NCI-H187 (cell line): Measurements from ENCODE around the gene LYSET.
"Not testable (repeated sequence)": the region's sequence is repeated elsewhere in the genome, so short reads cannot be mapped to it uniquely, and the experiment has no call there.

Experiments
- DNase-seq, 2 experiments: peaks; one replicate each; lab custom pipeline; 2025; lab: John Stamatoyannopoulos, UW

LYSET gene

GRCh38 chr14:93169619-93170018, 15.5 kb upstream of the LYSET start:
- DNase-seq = not testable (repeated sequence)

- DNase-seq = not testable (repeated sequence)
Observed at GRCh38 chr14:93170141-93170540, 15.0 kb upstream of the LYSET start.

DNA sequence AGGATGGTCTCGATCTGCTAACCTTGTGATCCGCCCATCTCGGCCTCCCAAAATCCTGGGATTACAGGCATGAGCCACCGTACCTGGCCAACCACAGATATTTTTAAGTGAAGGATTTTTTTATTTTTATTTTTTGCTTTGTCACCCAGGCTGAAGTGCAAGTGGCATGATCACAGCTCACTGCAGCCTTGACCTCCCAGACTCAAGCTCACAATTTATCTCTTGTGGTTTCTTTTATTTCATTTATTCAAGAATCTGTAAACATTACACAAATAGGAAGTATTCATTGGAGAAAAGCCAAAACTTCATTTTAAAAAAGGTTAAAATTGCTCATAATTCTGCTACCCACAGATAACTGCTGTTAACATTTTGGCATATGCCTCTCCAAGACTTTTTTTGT, 13.7 kb upstream of the LYSET start:
- no peak for DNase-seq

- no peak for DNase-seq
Observed at GRCh38 chr14:93173943-93174395, 11.1 kb upstream of the LYSET start.

GRCh38 chr14:93174731-93175130, 10.4 kb upstream of the LYSET start:
- DNase-seq = not testable (repeated sequence)

DNA sequence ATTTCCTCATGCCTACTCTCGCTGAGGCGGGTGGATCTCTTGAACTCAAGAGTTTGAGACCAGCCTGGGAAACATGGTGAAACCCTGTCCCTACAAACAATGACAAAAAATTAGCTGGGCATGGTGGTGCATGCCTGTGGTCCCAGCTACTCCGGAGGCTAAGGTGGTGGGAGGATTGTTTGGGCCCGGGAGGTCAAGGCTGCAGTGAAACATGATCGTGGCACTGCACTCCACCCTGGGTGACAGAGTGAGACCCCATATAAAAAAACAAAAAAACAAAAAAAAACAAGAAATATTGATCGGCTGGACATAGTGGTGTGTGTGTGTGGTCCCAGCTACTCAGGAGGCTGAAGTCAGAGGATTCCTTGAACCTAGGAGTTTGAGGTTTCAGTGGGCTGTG, 9.6 kb upstream of the LYSET start:
- DNase-seq = no peak

- no peak for DNase-seq
Observed at GRCh38 chr14:93183596-93184317, 1.4 kb upstream of the LYSET start.

DNA sequence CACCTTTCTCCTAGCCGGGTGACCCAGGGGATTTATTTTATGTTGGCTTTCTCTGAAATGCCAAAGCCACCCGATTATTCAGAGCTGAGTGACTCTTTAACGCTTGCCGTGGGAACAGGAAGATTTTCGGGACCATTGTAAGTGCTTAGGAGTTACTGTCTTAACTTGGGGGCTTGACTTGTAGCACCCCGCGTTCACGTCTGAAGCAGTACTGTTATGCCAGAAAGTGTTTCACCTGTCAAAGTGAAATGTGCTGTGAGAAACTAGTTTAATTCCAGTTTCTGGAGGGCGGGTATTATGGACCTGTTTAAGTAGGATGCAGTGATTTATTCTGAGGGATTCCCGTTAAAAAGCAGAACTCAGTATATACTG, 218 bp downstream of the LYSET start:
- DNase-seq = no peak

- DNase-seq = no peak
Observed at GRCh38 chr14:93186466-93186865, 1.3 kb downstream of the LYSET start.

DNA sequence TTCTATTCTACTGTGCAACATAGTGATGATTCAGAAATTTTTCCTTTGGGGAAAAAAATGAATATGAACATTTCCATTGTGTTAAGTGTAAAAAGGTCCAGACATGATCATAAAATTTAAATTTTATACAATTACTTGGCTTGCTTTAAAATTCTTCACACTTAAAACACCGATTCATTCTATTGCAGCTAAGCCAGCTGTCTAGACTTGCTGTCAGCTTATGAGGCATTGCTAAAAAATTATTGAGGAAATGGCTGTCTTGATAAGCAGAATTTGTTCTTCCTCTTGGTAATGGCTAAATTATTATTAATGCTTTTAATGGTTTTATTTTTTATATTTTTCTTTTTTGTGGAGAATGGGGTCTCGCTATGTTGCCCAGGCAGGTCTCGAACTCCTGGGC, 1.8 kb downstream of the LYSET start:
- DNase-seq = no peak

DNA sequence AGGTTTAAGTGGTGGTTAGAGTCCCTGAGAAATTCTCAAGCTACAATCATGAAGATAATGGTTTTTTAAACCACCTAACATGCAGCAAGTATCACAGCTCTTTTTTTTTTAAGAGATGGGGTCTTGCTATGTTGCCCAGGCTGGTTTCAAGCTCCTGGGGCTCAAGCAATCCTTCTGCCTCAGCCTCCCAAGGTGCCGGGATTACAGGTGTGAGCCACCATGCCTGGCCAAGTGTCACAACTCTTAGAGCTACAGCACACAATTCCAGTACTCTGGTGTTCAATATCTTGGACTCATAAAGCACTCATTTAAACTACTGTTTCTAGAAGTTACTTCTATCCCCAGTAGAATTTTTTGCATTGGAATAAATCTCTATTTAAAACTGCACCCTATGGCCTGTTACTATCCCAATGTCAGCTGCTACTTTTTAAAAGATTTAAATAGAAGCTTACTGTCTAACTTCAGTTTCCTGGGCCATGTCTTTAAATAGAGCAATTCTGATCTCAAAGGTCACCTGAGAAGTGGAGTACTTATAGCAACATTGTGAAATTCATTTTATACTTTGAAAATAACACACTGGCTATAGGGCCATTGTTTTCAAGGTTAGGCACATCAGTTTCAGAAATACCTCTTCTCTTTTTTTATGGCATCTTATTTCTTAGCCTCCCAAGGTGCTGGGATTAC, 10.3 kb downstream of the LYSET start:
- no peak for DNase-seq

DNA sequence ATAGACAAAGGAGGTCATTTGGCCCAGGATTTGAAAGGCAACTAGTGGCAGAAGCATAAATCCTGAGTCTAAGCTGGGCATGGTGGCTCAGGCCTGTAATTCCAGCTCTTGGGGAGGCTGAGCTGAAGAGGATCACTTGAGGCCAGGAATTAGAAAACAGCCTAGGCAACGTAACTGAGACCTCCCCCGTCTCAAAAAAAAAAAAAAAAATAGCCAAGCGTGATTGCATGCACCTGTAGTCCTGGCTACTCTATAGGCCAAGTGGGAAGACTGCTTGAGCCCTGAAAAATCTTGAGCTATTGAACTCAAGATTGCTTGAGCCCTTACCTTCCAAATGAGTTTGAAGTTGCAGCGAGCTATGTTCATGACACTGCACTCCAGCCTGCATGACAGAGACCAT, 13.9 kb downstream of the LYSET start:
- DNase-seq = no peak

GRCh38 chr14:93200553-93200952, 15.4 kb downstream of the LYSET start:
- no peak for DNase-seq

DNA sequence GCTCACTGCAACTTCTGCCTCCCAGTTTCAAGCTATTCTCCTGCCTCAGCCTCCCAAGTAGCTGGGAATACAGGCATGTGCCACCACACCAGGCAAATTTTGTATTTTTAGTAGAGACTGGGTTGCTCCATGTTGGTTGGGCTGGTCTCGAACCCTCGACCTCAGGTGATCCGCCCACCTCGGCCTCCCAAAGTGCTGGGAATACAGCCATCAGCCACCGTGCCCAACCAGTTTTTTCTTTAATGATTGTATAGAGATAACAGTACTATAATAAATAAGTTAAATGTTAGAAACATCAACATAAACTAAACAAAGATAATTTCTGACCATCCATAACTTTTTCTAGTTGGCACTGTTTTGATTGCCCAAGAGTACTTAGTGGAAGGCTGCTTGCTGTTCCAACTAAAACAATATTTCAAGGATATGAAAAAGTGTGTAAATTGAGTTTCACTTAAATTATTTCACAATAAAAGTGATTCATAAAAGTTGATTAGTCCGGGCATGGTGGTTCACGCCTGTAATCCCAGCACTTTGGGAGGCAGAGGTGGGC, 16.1 kb downstream of the LYSET start:
- DNase-seq = no peak

- DNase-seq = peak; percentile 97
Observed at GRCh38 chr14:93206793-93207467, 21.8 kb downstream of the LYSET start, which contains the start of the genes GON7 and UBR7. TSS of gene GON7 (minus strand) at chr14:93207065. CDS start at chr14:93207037, 28 bp downstream. TSS of gene UBR7 (plus strand) at chr14:93207256. CDS start at chr14:93207292, 36 bp downstream.

DNA sequence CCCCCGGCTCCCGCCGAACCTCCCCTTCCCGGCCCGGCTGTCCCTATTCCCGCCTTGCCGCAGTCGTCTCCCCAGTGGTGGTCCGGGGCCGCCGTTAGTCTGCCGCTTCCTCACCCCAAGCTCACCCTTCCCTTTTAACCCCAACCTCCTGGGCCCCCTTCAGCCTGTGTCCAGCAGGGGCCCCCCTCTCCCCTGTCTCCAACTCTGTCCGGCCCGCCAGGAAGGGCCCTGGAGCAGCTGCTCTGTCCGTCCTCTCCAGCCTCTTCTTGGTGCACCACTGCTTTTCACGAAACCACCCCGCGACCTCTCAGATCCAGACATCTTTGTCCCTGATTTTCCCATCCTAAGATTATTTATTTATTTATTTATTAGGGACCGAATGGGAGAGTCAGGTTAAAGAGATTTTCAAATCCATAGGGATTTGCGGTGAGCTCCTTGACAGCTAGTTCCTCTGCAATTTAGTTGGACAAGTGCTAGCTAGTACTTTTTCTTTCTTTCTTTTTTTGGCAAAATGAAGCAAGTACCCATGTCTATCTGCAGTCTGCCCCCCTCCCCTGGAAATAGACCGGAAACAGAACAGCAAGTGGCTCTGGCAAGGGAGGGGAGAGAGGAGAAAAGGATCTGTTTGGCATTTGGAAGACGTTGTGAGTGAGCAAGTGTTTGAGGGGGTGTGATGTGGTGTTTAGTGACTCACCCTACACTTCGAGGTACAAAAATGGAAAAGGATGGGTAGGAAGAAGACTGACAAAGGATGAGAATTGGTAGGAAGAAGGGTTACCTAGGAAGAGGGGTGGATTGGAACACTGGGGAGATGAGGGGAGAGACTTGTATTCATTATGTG, 22.6 kb downstream of the LYSET start:
- DNase-seq = peak in 1 of 2 experiments; percentile 40

DNA sequence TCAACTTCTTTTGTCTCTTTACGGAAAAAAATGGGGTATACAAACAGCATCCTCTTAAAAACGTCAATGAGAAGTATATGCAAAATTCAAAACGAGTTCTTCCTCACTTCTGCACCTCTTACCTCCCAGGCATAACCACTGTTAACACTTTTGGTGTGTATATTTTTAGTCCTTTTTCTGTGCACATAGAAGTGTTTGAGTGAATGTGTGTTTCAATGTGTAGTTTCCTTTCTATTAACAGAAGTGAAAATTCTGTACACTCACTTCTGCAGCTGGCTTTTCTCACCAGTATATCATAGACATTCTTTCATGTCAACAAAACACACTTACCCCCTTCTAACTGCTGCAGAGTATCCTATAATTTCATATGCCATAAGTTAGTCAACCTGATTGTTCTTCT, 27.3 kb downstream of the LYSET start:
- DNase-seq = no peak

GRCh38 chr14:93214598-93214997, 29.5 kb downstream of the LYSET start:
- DNase-seq = no peak

GRCh38 chr14:93219103-93219726, 34.1 kb downstream of the LYSET start:
- no peak for DNase-seq

- no peak for DNase-seq
Observed at GRCh38 chr14:93220509-93220908, 35.4 kb downstream of the LYSET start.

DNA sequence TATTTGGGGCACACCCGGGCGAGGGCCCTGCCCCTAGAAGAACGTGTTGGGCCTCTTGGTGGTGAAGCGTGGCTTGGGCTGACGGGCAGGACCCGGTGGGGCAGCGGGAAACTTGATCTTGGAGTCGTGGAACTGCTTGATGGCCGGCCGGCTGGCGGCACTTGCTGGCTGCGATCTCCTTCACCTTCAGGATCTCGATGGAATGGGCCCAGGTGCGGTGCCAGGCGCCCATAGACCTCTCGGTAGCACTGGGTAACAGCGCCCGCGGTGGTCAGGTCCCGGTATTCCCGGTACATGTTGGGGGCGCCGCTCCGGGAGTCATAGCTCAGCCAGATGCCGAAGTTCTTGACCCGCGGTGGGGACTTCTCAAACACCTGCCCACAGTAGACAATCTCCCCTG, 38.4 kb downstream of the LYSET start:
- DNase-seq = no peak
